HepG2 (cell line): ENCODE data around the gene TRABD. TPM values are rescaled to one million over a fixed set of nuclear protein-coding genes. Genes with fewer than 3 reads are reported as not detected.

Experiments used
- GATAD2A ChIP-seq: IDR thresholded peaks from 2 replicates; pipeline ENCODE4 v1.6.1; 2016
- HOXA9 ChIP-seq: sonication (generic); formaldehyde crosslinking; IDR thresholded peaks from 2 replicates; pipeline ENCODE4 v1.8.1; 2022; ENCODE audit warnings: missing genetic modification reagents, mild to moderate bottlenecking, moderate library complexity, borderline replicate concordance
- PHF5A ChIP-seq: IDR thresholded peaks from one replicate; pipeline ENCODE4 v1.6.1; 2018; ENCODE audit warnings: low read depth, missing genetic modification reagents; ENCODE audit not compliant: unreplicated experiment
- RAD51 ChIP-seq: fragments of 450-650 bp; IDR thresholded peaks from 2 replicates; pipeline ENCODE4 v1.6.1; 2016; ENCODE audit warnings: borderline replicate concordance
- RFXANK ChIP-seq: IDR thresholded peaks from 2 replicates; pipeline ENCODE4 v1.6.1; 2016
- RFXAP ChIP-seq: sonication (generic); formaldehyde crosslinking; IDR thresholded peaks from 2 replicates; pipeline ENCODE4 v1.4.0; 2020; ENCODE audit warnings: missing genetic modification reagents, borderline replicate concordance
- TGIF2 ChIP-seq: IDR thresholded peaks from 2 replicates; pipeline ENCODE4 v1.6.1; 2016; ENCODE audit warnings: control low read depth, missing compliant biosample characterization
- TOPORS ChIP-seq: sonication (generic); formaldehyde crosslinking; IDR thresholded peaks from 2 replicates; pipeline ENCODE4 v1.8.0; 2023; ENCODE audit warnings: mild to moderate bottlenecking, missing genetic modification reagents
- ZNF407 ChIP-seq: sonication (generic); formaldehyde crosslinking; IDR thresholded peaks from one replicate; pipeline ENCODE4 v1.5.1; 2020; ENCODE audit warnings: mild to moderate bottlenecking, missing genetic modification reagents; ENCODE audit errors: not compliant biosample characterization
- ZNF570 ChIP-seq: sonication (generic); formaldehyde crosslinking; IDR thresholded peaks from 2 replicates; pipeline ENCODE4 v1.4.0; 2020; ENCODE audit warnings: mild to moderate bottlenecking, missing genetic modification reagents, borderline replicate concordance
- ZSCAN9 ChIP-seq: IDR thresholded peaks from 2 replicates; pipeline ENCODE4 v1.6.1; 2016; ENCODE audit warnings: borderline replicate concordance
- polyA plus RNA-seq, 8 experiments: library from polyadenylated mRNA; depleted of rRNA in 3 of 8; stranded (reverse) in 7 of 8; unstranded in 1 of 8; fragments of >200 nt; fragmentation: Illumina TruSeq in 4 of 8; extraction: Trizol in 4 of 8; gene quantifications; 2 replicates each; pipeline versions ENCODE4 v1.2.1 to v1.2.3, GENCODE V29; 2011 to 2016; ENCODE audit warnings: low read depth in 4 of 8, missing spikeins in 1 of 8, mixed read lengths in 1 of 8; ENCODE audit not compliant: insufficient read depth in 1 of 8
- total RNA-seq, 5 experiments: library from RNA; depleted of rRNA; stranded (reverse); fragments of >200 nt; fragmentation: Illumina TruSeq; extraction: Trizol; gene quantifications; 2 replicates each; pipeline ENCODE4 v1.2.3, GENCODE V29; 2016; ENCODE audit warnings: low read depth in 1 of 5
- TF ChIP-seq, protein P1 (sequence below): IDR thresholded peaks from 2 replicates; pipeline ENCODE4 v1.4.0; 2020; ENCODE audit warnings: mild to moderate bottlenecking, missing genetic modification reagents
- TF ChIP-seq, protein P2 (sequence below): sonication (generic); formaldehyde crosslinking; conservative IDR thresholded peaks from 2 replicates; pipeline ENCODE4 v1.4.0; 2020; ENCODE audit warnings: mild to moderate bottlenecking, missing genetic modification reagents, moderate library complexity

TRABD gene
- total and polyA plus RNA-seq, 2 of the 13 experiments (the other 11 are each of a cell fraction or from before 2014, with no cell fraction given): 21.5 to 28.9 TPM

DNA sequence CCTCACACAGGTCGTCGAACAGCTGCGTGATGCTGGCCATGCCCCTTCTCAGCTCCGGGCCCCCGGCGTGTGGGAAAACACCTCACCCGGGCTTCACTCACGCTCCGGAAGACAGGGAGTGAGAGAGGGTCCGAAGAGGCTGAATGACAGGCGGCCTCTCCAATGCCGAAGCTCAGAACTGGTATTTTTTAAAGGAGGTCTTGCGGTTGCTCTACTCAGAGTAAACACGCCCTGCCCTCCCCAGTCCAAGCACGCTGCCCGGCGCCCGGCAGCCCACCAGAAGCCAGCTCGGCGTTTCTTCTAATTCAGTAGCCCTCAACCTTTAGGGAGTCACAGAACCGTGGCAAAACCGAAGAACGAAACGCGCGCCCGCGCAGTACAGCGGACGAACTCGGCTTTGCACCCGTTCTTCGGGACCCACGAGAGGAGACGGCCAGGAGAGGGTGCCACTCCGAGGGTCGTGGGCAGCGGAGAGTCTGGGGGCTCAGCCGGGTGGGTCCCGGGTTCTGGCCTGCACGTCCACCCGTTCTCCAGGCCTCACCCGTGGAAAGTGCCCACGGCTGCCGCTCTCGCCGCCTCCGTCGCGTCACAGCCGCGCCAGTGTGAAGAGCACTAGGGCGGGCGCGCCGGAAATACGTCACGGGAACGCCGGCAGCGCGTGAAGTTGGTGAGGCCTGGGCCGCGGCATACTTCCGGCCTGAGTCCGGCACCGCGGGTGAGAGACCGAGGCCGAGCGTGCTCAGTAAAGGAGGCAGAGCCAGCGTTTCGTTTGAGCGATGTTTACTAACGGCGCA is 58.9 kb downstream of the TRABD start, which contains the start of gene TUBGCP6 (continued):
- TF ChIP-seq ZNF407 (CRISPR knock-in tag): peak; percentile 75
- TF ChIP-seq RFXAP (CRISPR knock-in tag): peak; percentile 65; the same call in 1 of the 2 replicates
- 0 out of 2 replicates have a peak, but pooled peaks have one; percentile 47 for TF ChIP-seq RFXANK (CRISPR knock-in tag)
- peak; percentile 81 for TF ChIP-seq PHF5A (CRISPR knock-in tag)
- TF ChIP-seq ZSCAN9 (CRISPR knock-in tag): 0 out of 2 replicates have a peak, but pooled peaks have one; percentile 40
- TF ChIP-seq TGIF2 (CRISPR knock-in tag): peak; percentile 15; the same call in 1 of the 2 replicates
- TF ChIP-seq RAD51: no peak
- TF ChIP-seq, protein P1, sequence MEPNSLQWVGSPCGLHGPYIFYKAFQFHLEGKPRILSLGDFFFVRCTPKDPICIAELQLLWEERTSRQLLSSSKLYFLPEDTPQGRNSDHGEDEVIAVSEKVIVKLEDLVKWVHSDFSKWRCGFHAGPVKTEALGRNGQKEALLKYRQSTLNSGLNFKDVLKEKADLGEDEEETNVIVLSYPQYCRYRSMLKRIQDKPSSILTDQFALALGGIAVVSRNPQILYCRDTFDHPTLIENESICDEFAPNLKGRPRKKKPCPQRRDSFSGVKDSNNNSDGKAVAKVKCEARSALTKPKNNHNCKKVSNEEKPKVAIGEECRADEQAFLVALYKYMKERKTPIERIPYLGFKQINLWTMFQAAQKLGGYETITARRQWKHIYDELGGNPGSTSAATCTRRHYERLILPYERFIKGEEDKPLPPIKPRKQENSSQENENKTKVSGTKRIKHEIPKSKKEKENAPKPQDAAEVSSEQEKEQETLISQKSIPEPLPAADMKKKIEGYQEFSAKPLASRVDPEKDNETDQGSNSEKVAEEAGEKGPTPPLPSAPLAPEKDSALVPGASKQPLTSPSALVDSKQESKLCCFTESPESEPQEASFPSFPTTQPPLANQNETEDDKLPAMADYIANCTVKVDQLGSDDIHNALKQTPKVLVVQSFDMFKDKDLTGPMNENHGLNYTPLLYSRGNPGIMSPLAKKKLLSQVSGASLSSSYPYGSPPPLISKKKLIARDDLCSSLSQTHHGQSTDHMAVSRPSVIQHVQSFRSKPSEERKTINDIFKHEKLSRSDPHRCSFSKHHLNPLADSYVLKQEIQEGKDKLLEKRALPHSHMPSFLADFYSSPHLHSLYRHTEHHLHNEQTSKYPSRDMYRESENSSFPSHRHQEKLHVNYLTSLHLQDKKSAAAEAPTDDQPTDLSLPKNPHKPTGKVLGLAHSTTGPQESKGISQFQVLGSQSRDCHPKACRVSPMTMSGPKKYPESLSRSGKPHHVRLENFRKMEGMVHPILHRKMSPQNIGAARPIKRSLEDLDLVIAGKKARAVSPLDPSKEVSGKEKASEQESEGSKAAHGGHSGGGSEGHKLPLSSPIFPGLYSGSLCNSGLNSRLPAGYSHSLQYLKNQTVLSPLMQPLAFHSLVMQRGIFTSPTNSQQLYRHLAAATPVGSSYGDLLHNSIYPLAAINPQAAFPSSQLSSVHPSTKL (CRISPR knock-in tag): peak; percentile 62
- TF ChIP-seq GATAD2A: peak; percentile 53; the same call in 1 of the 2 replicates
- TF ChIP-seq HOXA9: 0 out of 2 replicates have a peak, but pooled peaks have one; percentile 38
- TF ChIP-seq, protein P2, sequence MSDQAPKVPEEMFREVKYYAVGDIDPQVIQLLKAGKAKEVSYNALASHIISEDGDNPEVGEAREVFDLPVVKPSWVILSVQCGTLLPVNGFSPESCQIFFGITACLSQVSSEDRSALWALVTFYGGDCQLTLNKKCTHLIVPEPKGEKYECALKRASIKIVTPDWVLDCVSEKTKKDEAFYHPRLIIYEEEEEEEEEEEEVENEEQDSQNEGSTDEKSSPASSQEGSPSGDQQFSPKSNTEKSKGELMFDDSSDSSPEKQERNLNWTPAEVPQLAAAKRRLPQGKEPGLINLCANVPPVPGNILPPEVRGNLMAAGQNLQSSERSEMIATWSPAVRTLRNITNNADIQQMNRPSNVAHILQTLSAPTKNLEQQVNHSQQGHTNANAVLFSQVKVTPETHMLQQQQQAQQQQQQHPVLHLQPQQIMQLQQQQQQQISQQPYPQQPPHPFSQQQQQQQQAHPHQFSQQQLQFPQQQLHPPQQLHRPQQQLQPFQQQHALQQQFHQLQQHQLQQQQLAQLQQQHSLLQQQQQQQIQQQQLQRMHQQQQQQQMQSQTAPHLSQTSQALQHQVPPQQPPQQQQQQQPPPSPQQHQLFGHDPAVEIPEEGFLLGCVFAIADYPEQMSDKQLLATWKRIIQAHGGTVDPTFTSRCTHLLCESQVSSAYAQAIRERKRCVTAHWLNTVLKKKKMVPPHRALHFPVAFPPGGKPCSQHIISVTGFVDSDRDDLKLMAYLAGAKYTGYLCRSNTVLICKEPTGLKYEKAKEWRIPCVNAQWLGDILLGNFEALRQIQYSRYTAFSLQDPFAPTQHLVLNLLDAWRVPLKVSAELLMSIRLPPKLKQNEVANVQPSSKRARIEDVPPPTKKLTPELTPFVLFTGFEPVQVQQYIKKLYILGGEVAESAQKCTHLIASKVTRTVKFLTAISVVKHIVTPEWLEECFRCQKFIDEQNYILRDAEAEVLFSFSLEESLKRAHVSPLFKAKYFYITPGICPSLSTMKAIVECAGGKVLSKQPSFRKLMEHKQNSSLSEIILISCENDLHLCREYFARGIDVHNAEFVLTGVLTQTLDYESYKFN: peak; percentile 34; the same call in 1 of the 2 replicates
- peak; percentile 43; the same call in 1 of the 2 replicates for TF ChIP-seq TOPORS (CRISPR knock-in tag)
- TF ChIP-seq ZNF570: 0 out of 2 replicates have a peak, but pooled peaks have one; percentile 50
